DMS 273 (cell line): ENCODE data around the gene SLC27A3.

Experiments
- DNase-seq: peaks from one replicate; lab custom pipeline; 2025; ENCODE audit not compliant: unreplicated experiment; lab: John Stamatoyannopoulos, UW

The SLC27A3 gene

DNA sequence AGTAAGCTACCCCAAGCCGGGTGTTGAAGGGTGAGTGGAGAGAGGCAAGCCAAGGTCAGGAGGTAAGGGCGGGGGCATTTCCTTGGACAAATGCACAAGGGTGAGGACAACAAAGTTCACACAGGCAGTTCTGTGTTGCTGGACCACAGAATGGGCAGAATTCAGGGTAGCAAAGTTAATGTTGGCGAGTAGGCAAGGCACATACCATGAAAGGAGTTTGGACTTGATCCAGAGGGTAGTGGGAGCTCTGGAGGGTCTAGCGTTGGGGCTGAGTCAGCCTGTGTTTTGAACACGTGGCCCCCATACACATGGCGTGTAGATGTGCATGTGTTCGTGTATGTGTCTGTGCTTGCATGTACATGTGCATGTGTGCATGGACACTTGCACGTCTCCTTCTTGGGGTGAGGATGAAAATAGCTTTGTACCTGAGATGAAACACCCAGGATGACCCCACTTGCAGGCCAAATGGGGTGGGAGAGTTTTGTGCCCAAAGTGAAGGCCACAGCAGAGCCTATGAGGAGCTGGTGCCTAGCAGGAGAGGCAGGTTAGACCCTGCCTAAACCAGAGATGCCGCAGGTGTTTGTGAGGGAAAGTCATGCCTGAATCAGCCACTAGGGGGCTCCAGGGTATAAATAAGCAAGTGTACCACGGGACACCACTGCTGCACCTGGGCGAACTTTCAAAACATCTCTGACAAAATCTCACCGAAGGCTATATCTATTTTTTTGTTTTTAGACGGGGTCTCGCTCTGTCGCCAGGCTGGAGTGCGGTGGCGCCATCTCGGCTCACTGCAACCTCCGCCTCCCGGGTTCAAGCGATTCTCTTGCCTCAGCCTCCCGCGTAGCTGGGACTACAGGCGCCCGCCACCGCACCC is 21.8 kb downstream of the SLC27A3 start:
- peak; percentile 88 for DNase-seq

DNA sequence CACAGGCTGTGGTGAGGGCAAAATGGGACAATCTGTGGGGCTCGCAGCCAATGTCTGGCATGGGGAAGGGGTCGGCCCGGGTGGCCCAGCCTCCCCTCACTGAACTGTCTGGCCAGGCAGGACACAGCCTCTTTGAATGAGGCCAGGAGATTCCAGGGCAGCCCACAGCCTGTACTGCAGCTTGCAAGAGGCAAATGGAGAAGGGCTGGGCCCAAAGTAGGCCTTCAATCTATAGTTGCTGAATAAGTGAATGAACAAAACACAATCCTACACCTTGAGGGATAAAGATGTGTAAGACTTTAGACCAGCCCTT is 23.2 kb downstream of the SLC27A3 start:
- no peak for DNase-seq

DNA sequence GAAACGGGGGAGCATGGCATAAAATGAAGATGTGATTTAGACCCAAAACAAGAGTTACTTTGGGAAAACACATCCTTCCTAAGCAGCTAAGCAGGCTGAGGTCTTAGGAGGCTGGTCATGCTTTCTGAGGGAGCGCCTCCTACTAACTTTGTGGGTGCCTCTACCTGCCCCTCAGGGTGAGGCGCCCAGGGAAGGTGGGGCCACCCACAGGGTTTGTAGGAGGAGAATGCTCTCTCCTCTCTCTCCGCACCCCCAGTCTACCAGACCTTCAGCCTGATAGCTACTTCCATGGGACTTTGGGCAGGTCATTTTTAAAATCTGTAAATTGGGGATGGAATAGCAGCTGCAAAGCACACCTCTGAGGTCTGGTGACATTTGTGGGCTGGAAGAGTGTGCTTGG is 23.8 kb downstream of the SLC27A3 start:
- DNase-seq, result no peak

DNA sequence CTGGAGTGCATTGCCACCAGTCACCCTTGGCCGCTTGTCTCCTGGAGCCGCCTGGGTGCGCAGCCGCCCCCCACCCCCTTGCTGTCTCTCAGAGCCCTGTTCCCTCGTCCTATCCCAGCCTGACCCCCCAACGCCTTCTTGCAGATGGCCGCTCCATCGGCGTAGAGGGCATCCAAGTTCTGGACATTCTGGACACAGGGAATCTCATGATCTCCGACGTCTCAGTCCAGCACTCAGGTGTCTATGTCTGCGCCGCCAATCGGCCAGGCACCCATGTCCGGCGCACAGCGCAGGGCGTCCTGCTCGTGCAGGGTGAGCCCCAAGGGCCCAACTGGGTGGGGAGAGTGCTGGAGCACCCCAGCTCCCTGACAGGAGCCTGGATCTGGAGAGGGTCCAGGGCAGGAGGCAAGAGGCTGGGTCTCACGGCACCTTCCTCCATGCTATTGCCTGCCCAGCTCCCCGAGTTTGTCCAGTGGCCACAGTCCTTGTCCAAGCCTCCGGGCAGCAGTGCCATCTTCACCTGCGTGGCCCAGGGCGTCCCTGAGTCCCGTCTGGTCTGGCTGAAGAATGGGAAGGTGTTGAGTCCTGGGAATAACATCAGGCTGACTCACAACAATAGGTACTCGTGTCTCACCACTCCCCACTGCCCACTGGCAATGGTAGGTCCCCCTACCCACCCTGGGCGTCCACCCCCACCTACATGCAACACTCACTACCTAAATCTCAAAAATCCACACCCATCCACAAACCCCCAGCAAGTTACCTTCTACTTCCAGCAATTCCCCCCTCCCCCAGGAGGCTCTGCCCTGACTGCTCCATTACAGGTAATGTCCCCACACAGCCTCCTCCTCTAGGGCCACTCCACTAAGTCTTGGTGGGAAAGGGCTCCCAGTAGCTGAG is 24.6 kb downstream of the SLC27A3 start:
- DNase-seq, result no peak

DNA sequence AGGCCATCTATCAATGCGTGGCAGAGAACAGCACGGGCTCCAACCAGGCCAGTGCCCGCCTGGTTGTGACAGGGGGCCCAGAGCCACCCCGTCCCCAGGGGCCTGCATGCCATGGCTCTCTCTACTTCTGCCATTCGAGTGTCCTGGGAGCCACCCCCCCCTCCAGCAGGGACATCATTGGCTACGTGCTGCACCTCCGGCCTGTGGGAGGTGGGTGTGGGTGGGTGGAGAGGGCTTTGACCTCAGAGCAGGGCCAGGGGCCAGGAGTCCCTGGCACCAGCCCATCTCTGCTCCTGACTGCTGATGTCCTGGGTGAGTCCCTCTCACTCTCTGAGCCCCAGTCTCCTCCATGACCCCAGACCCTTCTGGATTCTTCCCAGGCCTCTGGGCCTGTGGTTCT is 25.3 kb downstream of the SLC27A3 start:
- no peak for DNase-seq

DNA sequence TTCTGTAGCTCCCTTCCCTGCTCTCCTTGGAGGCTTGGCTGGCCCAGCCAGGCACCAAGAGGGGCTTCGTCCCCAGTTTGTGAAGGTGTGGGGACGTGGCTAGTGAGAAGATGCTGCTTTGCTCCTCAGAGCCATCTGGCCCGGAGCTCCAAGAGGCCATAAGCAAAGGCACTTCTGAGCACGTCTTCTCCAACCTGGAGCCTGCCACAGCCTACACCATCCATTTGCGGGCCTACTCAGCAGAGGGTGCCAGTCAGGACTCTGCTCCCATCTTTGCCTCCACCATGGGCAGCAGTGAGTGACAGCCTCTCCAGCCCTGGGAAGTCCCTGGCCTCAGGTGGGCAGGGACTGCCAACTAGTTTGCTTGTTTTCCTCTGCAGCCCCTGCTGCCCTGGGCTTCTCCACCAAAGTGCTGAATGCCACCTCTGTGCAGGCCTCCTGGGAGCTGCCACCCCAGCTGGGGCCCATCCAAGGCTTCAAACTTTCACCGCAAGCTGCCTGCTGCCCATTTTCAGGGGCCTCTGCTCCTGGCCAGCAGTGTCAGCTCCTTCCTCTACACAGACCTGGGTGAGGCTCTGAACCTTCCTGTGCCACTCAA is 25.9 kb downstream of the SLC27A3 start:
- no peak for DNase-seq

DNA sequence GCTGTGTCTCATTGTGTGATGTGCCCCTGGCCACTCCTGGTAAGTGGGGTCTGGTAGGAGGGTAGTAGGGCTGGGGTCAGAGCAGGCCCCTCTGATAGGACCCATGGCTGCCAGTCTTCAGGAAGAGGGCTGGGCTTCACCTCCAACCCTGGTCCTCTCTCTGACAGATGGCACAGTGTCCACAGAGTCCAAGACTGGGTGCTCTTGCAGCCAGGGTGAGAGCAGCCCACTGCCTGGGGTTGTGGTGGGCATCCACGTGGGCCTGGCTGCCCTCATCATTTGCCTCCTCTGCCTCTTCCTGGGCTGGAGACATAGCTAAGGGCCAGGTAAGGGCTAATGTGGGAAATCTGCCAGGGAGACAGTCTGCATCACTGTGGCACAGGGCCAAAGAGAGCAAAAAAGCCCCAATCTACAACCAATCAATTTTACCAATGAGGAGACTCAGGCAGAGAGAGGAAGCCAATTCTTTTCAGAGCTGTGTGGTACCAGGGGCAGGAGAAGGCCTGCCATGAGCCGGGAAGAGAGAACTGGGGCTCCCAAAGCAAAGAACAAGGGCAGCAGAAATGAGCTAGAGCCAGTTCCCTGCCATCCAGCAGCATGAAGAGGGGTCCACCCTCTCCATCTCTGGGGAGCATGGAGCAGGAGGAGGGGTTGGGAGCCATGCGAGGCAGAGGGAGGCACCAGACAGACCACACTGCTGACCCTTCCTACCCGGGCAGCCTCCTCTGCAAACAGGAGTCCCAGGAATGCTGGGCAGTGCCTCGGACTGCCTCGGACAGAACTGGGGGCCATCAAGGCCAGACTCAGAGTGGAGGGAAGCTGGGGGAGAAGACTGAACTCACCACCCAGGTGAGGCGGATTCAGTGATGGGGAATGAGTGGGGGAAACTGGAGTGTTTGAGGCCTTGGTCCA is 26.8 kb downstream of the SLC27A3 start:
- no peak for DNase-seq

DNA sequence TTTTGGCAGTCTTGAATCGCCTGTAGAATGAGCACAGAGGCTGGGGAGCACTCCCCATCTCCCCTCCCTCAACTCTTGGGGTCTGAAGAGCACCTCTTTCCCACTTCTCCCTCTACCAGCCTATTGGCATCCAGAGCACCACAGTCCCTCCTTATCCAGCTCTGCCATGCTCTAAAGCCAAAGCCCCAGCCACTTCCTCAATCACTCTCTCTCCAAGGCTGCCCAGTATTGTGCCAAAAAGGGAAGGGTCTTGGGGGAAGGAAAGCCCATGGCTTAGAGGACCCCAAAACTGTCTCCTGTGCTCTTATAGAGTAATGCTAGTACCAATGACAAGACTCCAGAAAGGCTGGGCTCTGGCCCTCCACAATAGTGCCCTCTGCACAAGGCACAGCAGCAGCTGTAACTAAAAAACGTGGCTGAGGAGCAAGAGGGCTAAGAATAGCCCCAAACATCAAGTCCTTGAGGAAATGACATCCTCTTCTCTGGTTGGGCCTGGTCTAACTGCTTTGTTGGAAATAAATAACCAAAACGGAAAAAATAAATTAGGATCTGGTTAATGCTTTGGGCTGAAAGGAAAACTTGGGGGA is 28.4 kb downstream of the SLC27A3 start:
- no peak for DNase-seq

DNA sequence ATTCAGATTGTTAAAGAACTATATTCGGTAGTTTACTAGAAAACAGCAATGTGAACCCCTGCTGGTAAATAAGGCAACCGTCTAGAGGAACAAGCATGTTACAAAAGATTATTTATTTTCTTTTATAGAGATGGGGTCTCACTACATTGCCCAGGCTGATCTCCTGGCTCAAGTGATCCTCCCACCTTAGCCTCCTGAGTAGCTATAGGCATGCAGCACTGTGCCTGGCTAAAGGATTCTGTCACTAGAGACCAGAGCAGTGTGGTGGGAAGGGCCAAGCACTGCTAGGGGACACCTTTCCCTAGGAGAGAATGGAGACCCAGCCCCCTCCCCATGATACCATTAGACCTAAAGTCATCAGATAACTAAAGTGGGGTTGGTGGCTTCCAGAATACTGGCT is 28.9 kb downstream of the SLC27A3 start:
- no peak for DNase-seq

DNA sequence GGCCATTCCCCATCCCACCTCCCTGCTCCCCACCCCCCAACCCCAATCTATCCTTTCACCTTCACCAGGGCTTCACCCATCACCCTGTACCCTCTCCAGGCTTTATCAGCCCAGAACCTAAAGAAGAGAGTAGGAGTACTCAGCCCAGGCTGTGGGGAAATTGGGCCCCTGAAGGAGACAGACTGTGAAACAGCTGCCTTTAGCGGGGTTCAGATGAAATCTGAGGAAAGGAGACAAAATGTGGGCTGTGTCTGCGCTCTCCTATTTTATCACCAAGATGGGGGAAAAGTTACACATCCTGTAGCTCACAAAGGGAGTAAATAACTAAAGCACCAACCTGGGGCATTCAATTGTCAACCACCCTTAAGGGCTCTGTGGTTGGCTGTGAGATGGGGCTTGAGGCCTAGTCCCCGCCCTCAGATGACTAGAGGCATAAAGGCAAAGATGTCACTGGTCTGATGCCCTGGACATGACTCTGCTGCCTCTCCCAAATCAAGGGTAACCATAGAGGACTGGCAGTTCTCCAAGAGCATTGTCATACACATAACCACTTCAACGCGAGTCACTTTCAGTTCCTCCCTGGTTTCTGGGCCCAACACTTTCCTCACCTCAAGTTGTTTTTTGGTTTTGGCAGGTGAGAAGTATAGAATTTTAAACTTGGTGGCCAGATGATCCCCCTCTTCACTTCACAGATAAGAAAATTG is 30.0 kb downstream of the SLC27A3 start:
- no peak for DNase-seq

DNA sequence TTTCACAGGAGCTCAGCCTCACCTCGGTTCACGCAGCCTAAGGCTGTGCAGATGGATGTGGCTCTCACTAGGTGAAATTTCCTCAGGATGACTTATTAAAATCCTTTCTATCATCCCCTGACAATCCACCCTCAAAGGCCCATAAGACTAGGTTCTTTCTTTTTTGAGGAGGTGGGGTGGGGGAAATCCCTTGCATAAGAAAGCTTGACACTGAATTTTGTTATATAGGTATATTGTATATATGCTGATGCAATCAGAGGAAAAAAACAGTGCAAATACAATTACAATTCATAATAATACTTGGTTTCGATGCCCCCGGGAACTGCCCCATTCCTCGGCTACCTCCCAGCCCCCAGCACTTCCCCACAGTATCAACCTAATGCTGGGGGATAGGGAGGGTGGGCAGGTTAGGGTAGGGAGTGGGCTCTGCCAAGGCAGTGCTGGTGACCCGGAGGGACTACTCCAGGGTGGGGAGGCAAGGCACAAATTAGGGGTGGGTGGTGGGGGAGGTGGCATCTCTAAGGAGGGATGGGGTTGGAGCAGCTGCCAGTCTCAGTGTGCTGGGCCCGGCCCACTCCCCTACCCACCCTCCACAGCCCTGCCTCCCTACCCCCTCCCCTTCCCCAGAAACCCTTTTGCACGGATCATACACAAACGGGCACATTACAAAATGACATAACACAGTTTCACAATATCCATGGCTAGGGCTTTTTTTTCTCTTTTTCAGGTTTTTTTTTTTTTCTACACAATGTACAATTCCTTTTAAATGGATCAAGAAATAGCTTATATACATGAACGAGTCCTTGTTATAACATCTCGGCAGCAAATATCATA is 30.9 kb downstream of the SLC27A3 start:
- DNase-seq, result no peak

DNA sequence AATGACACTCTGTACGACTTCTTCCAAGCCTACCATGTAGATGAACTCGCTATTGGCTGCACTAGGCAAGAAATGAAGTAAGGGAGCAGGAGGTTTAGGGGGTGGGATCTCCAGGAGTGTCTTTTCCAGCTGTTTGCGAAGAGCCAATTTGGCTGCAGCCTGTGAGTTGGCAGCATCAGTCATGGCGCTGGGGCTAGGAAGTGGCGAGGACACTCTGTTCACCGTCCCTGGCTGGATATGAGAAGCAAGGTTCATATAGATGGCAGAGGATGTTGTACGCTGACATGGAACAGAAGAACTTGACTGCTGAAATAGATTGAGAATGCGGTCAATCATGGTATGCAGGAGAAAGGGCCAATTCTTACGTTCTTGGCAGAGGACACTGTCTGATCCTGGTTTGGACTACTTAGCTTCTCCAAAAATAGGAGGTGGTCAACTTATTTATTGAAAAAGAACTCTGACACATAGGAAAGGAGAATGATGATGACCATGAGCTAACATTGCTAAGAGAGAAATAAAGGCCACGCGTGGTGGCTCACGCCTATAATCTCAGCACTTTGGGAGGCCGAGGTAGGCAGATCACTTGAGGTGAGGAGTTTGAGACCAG is 41.2 kb downstream of the SLC27A3 start:
- DNase-seq, result no peak

DNA sequence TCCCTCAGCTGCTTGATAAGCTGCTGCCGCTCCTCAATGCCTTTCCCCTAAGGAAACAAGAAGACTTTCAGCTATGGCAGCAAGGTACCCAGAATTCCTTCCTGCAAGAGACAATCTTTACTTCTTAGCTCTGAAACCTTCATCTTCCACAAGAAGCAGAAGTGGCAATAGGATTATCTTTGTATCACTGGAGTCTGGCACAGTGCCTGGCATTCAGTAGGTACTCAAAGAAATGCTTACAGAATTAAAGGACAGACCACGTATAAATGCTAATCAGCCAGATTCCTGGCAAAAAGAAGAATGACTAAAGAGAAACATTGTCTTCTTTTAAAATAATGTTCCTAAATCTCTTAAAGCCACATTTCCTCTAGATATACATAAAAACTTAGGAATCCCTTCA is 43.7 kb downstream of the SLC27A3 start:
- no peak for DNase-seq

DNA sequence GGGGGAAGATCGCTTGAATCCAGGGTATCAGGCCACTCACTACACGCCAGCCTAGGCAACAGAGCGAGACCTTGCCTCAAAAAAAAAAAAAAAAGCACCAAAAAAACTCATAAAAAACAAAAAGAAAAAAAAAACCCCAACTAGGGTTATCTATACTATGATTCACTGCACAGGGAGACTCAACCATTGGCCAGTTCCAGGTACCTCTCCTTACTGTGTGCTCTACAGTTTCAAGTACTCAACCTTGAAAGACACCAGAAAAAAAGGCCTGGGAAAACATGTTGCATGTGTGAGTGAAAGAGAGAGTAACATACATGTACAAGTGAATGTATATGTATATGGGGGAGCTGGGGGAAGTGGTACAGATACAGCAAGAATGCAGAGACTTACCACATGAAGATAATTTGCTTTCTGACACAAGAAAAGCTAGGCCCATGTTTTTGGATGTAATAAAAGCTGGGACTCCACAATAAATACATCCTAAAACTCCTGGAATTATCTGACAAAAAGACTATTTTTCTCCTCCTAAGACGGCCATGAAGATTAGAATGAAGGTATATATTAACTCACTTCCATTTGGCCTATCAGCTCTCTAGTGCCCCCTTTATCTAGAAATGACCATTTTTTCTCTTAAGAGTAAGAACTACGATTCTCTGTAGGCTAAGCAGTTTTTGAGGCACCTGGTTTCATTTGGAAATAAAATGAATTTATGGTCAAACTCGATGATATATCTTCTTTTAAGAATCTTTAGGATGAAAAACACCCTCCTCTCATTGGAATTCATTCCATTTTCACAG is 52.2 kb downstream of the SLC27A3 start:
- no peak for DNase-seq
